Measurements from ENCODE around the gene TBC1D1.

DNA sequence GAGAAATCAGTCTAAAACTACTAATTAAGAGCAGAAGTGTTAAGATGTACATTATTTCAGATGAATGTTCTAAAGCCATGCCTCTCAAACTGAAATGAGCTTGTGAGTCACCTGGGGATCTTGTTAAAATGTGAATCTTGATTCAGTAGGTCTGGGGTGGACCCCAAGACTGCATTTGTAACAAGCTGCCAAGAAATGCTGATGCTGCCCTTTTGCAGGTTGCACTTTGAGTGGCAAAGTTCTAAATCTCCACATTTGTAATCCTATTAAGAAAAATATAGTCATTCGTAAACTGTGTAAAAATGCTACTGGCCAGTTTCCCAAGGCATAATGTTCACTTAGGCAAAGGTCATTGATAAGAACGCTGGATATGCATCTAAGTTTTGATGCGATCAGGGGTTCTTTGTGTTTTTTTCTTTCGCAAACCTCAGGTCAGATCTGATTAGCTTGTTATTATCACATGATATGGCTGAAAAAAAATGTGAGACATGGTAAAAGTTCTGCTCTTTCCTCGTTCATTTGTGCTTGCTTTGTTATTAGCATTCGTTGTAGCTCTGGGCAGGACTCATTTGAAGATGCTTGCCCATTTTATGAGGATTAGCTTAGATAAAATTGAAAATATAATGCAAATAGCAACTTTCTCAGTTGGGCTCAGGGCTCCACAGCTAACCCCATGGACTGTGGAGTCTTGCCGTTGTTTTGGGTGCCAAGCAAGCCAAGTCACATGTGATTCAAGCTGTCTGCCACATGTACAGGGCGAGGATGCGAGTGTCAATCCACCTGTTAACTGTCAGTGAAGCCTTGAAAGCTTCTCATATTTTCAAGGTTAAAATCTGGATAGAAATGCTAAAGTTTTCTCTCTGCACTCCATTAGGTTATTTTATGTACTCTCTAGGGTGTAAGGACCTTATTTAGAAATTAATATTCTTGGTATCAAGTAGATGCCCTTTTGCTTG lies 12.1 kb downstream of the TBC1D1 start:
- TF ChIP-seq, protein P1, sequence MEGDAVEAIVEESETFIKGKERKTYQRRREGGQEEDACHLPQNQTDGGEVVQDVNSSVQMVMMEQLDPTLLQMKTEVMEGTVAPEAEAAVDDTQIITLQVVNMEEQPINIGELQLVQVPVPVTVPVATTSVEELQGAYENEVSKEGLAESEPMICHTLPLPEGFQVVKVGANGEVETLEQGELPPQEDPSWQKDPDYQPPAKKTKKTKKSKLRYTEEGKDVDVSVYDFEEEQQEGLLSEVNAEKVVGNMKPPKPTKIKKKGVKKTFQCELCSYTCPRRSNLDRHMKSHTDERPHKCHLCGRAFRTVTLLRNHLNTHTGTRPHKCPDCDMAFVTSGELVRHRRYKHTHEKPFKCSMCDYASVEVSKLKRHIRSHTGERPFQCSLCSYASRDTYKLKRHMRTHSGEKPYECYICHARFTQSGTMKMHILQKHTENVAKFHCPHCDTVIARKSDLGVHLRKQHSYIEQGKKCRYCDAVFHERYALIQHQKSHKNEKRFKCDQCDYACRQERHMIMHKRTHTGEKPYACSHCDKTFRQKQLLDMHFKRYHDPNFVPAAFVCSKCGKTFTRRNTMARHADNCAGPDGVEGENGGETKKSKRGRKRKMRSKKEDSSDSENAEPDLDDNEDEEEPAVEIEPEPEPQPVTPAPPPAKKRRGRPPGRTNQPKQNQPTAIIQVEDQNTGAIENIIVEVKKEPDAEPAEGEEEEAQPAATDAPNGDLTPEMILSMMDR (IDR thresholded peaks at IDR 0.05; ENCODE audit: low read length): no peak
- TF ChIP-seq EZH2 (IDR thresholded peaks at IDR 0.05; ENCODE audit: borderline replicate concordance, low read length): no peak
